Measurements from ENCODE around the gene MOB3B. TPM values are rescaled to one million over a fixed set of nuclear protein-coding genes. Genes with fewer than 3 reads are reported as not detected.
A peak's percentile ranks its signal among the peaks of the same experiment; 100 is the strongest.

The MOB3B gene
- total and polyA plus RNA-seq, 2 of the 13 experiments (the other 11 are each of a cell fraction or from before 2014, with no cell fraction given), result 0.03 to 0.09 TPM

- TF ChIP-seq ARHGAP35 (CRISPR knock-in tag; IDR thresholded peaks at IDR 0.05; ENCODE audit: borderline replicate concordance) (no peak), HNF1A (IDR thresholded peaks at IDR 0.05; ENCODE audit: low read depth) (peak; percentile 52), HNF1A (CRISPR knock-in tag; IDR thresholded peaks at IDR 0.05; ENCODE audit: borderline replicate concordance) (peak; percentile 67; the same call in 1 of the 2 replicates), HCFC1 (IDR thresholded peaks at IDR 0.05; ENCODE audit: low read depth, low read length) (peak; percentile 35; the same call in 1 of the 2 replicates), SPEN (CRISPR knock-in tag; IDR thresholded peaks at IDR 0.05; ENCODE audit: low read depth) (peak; percentile 86), ARNTL (CRISPR knock-in tag; IDR thresholded peaks at IDR 0.05) (peak; percentile 18; the same call in 1 of the 2 replicates), PREB (CRISPR knock-in tag; IDR thresholded peaks at IDR 0.05) (no peak), PITX1 (CRISPR knock-in tag; IDR thresholded peaks at IDR 0.05) (0 out of 2 replicates have a peak, but pooled peaks have one; percentile 32), SRF (IDR thresholded peaks at IDR 0.05; ENCODE audit: low read depth, low read length) (no peak), ZBTB26 (CRISPR knock-in tag; IDR thresholded peaks at IDR 0.05; ENCODE audit: borderline replicate concordance) (0 out of 2 replicates have a peak, but pooled peaks have one; percentile 42), ZUFSP (CRISPR knock-in tag; IDR thresholded peaks at IDR 0.05; ENCODE audit: borderline replicate concordance) (no peak), WIZ (CRISPR knock-in tag; IDR thresholded peaks at IDR 0.05) (no peak), ZBTB39 (CRISPR knock-in tag; IDR thresholded peaks at IDR 0.05) (no peak), BRF2 (CRISPR knock-in tag; IDR thresholded peaks at IDR 0.05) (no peak), ZSCAN20 (CRISPR knock-in tag; IDR thresholded peaks at IDR 0.05; ENCODE audit: borderline replicate concordance) (no peak)
These were observed 44.3 kb upstream of the MOB3B start (continued) for GRCh38 chr9:27573634-27574590.

All from HepG2 (cell line).